Measurements from ENCODE around the gene EIF3L.

Gene EIF3L

DNA sequence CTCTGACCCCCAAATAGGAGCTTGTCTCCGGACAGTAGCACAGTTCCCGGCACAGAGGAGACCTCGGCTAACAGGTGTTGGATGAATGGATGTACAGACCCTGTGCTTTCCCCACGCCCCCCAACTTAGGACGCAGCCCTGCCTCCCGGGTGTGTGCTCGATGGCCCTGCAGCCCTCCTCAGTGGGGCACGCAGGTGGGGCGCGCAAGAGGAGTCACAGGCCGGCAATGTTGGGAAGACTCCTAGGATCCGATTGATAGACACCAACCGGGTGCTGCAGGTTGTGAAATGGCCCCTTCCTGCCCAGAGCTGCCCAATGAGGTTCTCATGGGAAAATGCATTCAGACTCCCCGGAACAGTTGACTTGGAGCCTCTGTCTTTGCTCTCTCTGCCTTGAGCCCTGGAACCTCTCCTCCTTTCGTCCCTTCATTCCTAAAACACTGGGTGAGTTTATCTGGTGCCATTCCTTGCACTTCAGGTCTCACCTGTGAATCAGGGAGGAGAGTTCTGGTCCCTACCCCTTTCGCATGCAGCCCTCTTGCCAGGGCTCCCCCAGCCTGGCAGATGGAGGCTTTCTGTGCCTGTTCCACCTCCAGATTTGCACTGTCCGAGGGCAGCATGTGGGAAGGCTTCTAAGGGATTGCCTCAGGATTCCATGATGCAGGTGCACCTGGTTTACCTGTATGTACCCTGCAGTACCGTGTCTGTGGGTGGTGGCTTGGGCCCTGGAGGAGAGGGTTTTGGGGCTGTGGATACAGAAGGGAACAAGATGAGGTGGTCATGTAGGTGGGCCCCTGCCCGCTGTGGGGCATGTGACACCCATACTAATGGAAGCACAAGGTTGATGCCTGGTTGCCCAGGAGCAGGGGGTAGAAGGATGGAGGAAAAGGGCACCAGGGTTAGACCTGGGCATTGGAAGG is 58.1 kb downstream of the EIF3L start:
- DNase-seq (ENCODE audit: low read depth, low spot score), result no peak
- TF ChIP-seq, protein P1, sequence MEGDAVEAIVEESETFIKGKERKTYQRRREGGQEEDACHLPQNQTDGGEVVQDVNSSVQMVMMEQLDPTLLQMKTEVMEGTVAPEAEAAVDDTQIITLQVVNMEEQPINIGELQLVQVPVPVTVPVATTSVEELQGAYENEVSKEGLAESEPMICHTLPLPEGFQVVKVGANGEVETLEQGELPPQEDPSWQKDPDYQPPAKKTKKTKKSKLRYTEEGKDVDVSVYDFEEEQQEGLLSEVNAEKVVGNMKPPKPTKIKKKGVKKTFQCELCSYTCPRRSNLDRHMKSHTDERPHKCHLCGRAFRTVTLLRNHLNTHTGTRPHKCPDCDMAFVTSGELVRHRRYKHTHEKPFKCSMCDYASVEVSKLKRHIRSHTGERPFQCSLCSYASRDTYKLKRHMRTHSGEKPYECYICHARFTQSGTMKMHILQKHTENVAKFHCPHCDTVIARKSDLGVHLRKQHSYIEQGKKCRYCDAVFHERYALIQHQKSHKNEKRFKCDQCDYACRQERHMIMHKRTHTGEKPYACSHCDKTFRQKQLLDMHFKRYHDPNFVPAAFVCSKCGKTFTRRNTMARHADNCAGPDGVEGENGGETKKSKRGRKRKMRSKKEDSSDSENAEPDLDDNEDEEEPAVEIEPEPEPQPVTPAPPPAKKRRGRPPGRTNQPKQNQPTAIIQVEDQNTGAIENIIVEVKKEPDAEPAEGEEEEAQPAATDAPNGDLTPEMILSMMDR (IDR thresholded peaks at IDR 0.05; ENCODE audit: insufficient read depth, low read length, missing control alignments), result no peak
- POLR2A ChIA-PET, result interaction anchor here (1.2 to 2.1 kb wide), 2 partner anchors 15 to 20 kb away, joined by 4 to 8 read pairs; no protein-coding TSS in a partner anchor

DNA sequence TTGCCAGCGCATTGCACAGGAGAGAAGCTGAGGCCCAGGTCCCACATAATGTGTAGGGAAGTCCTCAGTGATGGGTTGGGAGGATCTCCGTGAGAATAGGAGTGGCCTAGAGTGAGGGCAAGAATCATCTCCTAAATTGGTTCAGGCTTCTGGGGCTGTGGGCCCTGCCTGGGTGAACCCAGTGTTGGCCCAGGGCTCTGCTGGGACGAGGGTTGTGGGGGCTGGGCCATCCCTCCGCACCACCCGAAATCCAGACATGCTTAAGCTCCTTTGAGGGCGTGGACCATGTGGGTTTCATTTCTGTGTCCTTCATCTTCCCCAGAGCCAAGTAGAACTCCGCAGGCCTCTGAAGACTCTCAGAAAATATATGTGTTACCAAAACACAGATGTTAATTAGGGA is 60.5 kb downstream of the EIF3L start:
- ChIA-PET CTCF (interaction anchor here (1.5 to 17.8 kb wide), 4 partner anchors 9 to 46 kb away, joined by 5 to 159 read pairs (median 13); no protein-coding TSS in a partner anchor), POLR2A (no interaction called here)
- DNase-seq (ENCODE audit: low read depth, low spot score), result no peak
- H3K4me3 ChIP-seq (ENCODE audit: low read depth, low read length), result peak overlapping the region; percentile 6
- TF ChIP-seq, protein P1 (IDR thresholded peaks at IDR 0.05; ENCODE audit: insufficient read depth, low read length, missing control alignments), result no peak

More for the DNA sequence above, 58.1 kb downstream of the EIF3L start:
- CTCF ChIA-PET, result interaction anchor here (1.1 to 17.8 kb wide), 6 partner anchors 9 to 58 kb away, joined by 3 to 159 read pairs (median 8); no protein-coding TSS in a partner anchor
- peak overlapping the region; percentile 80 for H3K4me3 ChIP-seq (ENCODE audit: low read depth, low read length)

DNA sequence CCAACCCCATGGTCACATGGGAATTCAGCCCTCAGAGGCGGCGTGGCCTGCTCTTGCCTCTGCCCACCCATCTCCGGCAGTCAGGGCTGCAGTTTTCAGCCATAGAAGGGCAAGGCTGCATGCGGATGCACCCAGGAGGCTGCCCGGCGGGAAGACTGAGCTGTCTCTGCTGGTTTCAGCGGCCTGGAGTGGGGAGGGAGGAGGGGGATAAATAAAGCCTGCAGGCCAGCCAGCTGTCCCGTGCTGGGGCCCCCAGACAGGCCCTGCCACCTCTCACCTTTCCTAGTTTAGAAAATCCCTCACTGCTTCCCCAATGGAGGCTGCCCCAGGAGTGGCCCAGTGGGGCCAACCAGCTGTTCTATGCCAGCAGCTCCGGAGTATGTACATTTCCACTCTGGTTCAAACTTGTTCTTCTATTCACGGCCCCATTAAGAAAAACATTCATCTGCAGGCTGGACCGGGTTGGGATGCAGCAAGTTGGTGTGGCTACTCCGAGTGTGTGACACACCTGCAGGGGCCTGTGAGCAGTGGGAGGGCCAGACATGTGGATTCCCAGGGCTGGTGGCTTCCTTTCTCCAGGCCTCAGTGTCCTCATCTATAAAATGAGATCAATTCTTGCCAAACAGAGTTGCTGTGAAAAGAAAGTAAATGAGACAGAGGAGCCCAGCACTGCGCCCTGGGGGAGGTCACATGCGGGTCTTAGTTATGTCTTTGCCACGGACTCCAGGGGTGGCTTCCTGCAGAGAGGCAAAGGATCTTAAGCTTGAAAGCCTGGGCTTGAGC is 61.9 kb downstream of the EIF3L start:
- ChIA-PET POLR2A (no interaction called here), CTCF (interaction anchor here (0.9 to 17.8 kb wide), 6 partner anchors 8 to 55 kb away, joined by 3 to 159 read pairs (median 6); no protein-coding TSS in a partner anchor)
- TF ChIP-seq, protein P1 (IDR thresholded peaks at IDR 0.05; ENCODE audit: insufficient read depth, low read length, missing control alignments), result no peak

DNA sequence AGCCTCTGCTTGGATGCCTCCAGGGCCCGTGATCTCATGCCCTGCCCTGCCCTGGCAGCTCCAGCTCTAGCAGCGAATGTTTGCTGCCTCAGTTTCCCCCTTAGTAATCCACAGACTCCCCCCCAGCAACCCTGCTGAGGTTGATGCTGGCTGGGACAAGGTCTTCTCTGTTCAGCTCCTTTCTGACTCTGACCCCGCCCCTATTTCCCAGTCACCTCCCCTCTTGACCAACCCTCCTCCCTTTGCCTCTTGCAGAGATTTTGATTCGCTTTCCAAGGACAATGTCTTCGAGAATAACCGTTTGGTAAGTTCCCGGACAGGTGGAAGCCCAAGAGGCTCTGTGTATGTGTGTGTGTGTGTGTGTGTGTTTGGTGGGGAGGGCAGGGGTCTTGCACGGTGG is 62.5 kb downstream of the EIF3L start:
- TF ChIP-seq, protein P1 (IDR thresholded peaks at IDR 0.05; ENCODE audit: insufficient read depth, low read length, missing control alignments), result no peak
- no peak for DNase-seq (ENCODE audit: low read depth, low spot score)
- H3K4me3 ChIP-seq (ENCODE audit: low read depth, low read length), result no peak overlapping the region
- CTCF ChIA-PET, result interaction anchor here (0.9 to 17.8 kb wide), 5 partner anchors 14 to 54 kb away, joined by 3 to 159 read pairs (median 6); no protein-coding TSS in a partner anchor
- POLR2A ChIA-PET, result no interaction called here

More for the DNA sequence above, 61.9 kb downstream of the EIF3L start:
- H3K4me3 ChIP-seq (ENCODE audit: low read depth, low read length), result no peak overlapping the region
- DNase-seq (ENCODE audit: low read depth, low spot score), result no peak

DNA sequence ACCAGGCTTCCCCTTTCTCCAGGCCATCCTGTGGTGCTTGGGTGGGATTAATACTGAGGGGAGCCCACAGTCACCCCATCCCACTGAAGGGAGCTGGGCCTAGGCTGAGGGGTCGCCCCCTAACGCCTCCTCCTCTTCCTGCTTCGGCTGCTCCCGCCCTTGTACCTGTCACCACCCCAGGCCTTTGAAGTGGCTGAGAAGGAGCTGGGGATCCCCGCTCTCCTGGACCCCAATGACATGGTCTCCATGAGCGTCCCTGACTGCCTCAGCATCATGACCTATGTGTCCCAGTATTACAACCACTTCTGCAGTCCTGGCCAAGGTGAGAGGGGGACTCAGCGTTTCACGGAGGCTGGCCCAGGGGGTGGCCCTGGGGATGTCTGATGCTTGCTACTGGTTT is 63.0 kb downstream of the EIF3L start:
- TF ChIP-seq, protein P1 (IDR thresholded peaks at IDR 0.05; ENCODE audit: insufficient read depth, low read length, missing control alignments), result no peak
- CTCF ChIA-PET, result interaction anchor here (3.2 to 17.8 kb wide), 2 partner anchors 20 to 24 kb away, joined by 20 to 159 read pairs; no protein-coding TSS in a partner anchor
- H3K4me3 ChIP-seq (ENCODE audit: low read depth, low read length), result no peak overlapping the region
- DNase-seq (ENCODE audit: low read depth, low spot score), result no peak
- POLR2A ChIA-PET, result no interaction called here

Measured in AG04449 (cell line).